Measurements from ENCODE around the gene PPIF. TPM values are rescaled to one million over a fixed set of nuclear protein-coding genes. Genes with fewer than 3 reads are reported as not detected.

PPIF gene
- total RNA-seq, 2 experiments from 2014 or later: 55.7 to 121 TPM

GRCh38 chr10:79345241-79346011 is 1.8 kb upstream of the PPIF start:
- DNase-seq (ENCODE audit: low spot score): no peak
- POLR2A ChIA-PET: interaction anchor here (0.7 to 1.7 kb wide), 4 partner anchors 9 to 64 kb away, joined by 3 to 5 read pairs (median 4); no protein-coding TSS in a partner anchor
- peaks cover 13% of the 10 kb centered on the region for H4K20me1 ChIP-seq (ENCODE audit: insufficient read depth, low read length)

GRCh38 chr10:79346012-79346340 is 1.3 kb upstream of the PPIF start:
- peaks cover 30% of the 10 kb centered on the region for H3K4me1 ChIP-seq (ENCODE audit: insufficient read depth, low read length, poor library complexity, severe bottlenecking)
- POLR2A ChIA-PET: interaction anchor here (1.1 to 1.7 kb wide), 3 partner anchors 9 to 65 kb away, joined by 4 to 5 read pairs (median 4); no protein-coding TSS in a partner anchor
- H2AFZ ChIP-seq (ENCODE audit: low read length): no peak overlapping the region
- H4K20me1 ChIP-seq (ENCODE audit: insufficient read depth, low read length): peaks cover 13% of the 10 kb centered on the region
- no peaks in the 10 kb centered on the region for H3K9me3 ChIP-seq (ENCODE audit: low read length)
- peaks cover 29% of the 10 kb centered on the region for H3K36me3 ChIP-seq (ENCODE audit: insufficient read depth, low read length)
- CTCF ChIA-PET (ENCODE audit: unreplicated experiment): interaction anchor here (0.7 kb wide), 1 partner anchor 24 kb away, joined by 3 read pairs; no protein-coding TSS in a partner anchor
- no peak for TF ChIP-seq EZH2phosphoT487 (IDR thresholded peaks at IDR 0.05; ENCODE audit: borderline replicate concordance, low read depth, low read length)
- TF ChIP-seq, protein P1, sequence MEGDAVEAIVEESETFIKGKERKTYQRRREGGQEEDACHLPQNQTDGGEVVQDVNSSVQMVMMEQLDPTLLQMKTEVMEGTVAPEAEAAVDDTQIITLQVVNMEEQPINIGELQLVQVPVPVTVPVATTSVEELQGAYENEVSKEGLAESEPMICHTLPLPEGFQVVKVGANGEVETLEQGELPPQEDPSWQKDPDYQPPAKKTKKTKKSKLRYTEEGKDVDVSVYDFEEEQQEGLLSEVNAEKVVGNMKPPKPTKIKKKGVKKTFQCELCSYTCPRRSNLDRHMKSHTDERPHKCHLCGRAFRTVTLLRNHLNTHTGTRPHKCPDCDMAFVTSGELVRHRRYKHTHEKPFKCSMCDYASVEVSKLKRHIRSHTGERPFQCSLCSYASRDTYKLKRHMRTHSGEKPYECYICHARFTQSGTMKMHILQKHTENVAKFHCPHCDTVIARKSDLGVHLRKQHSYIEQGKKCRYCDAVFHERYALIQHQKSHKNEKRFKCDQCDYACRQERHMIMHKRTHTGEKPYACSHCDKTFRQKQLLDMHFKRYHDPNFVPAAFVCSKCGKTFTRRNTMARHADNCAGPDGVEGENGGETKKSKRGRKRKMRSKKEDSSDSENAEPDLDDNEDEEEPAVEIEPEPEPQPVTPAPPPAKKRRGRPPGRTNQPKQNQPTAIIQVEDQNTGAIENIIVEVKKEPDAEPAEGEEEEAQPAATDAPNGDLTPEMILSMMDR (conservative IDR thresholded peaks at IDR 0.05; ENCODE audit: low read length): no peak
- H3K4me3 ChIP-seq (ENCODE audit: low read depth, low read length, poor library complexity, severe bottlenecking): no peak overlapping the region
- peaks cover 25% of the 10 kb centered on the region for H3K79me2 ChIP-seq (ENCODE audit: insufficient read depth, low read depth, low read length)
- no peak overlapping the region for H3K4me2 ChIP-seq (ENCODE audit: low read length)
- DNase-seq (ENCODE audit: low spot score): no peak
- H3K9me2 ChIP-seq (ENCODE audit: insufficient read depth, low read length): no peaks in the 10 kb centered on the region
- intact Hi-C loops (cut with micrococcal nuclease; ENCODE audit: unreplicated experiment): loop anchor here (2.0 kb wide), 1 partner anchor 97 kb away; no protein-coding TSS in a partner anchor
- no peak overlapping the region for H3K27ac ChIP-seq (ENCODE audit: low read depth, low read length, poor library complexity, severe bottlenecking)
- no TSS peak for BruUV-seq (replicated peaks)

More at GRCh38 chr10:79345241-79346011, 1.8 kb upstream of the PPIF start:
- Histone ChIP-seq H3K79me2 (ENCODE audit: insufficient read depth, low read depth, low read length) (peaks cover 25% of the 10 kb centered on the region), H3K9me3 (ENCODE audit: low read length) (no peaks in the 10 kb centered on the region), H3K9me2 (ENCODE audit: insufficient read depth, low read length) (no peaks in the 10 kb centered on the region), H3K27ac (ENCODE audit: low read depth, low read length, poor library complexity, severe bottlenecking) (no peak overlapping the region), H2AFZ (ENCODE audit: low read length) (no peak overlapping the region), H3K4me2 (ENCODE audit: low read length) (no peak overlapping the region), H3K4me3 (ENCODE audit: low read depth, low read length, poor library complexity, severe bottlenecking) (no peak overlapping the region), H3K4me1 (ENCODE audit: insufficient read depth, low read length, poor library complexity, severe bottlenecking) (peaks cover 30% of the 10 kb centered on the region), H3K36me3 (ENCODE audit: insufficient read depth, low read length) (peaks cover 23% of the 10 kb centered on the region)
- TF ChIP-seq, protein P1 (conservative IDR thresholded peaks at IDR 0.05; ENCODE audit: low read length): no peak
- TF ChIP-seq EZH2phosphoT487 (IDR thresholded peaks at IDR 0.05; ENCODE audit: borderline replicate concordance, low read depth, low read length): no peak
- CTCF ChIA-PET (ENCODE audit: unreplicated experiment): interaction anchor here (0.8 to 0.9 kb wide), 3 partner anchors 45 to 96 kb away, joined by 3 to 5 read pairs (median 4); no protein-coding TSS in a partner anchor
- no TSS peak for BruUV-seq (replicated peaks)
- intact Hi-C loops (cut with micrococcal nuclease; ENCODE audit: unreplicated experiment): loop anchor here (2.0 kb wide), 1 partner anchor 97 kb away; no protein-coding TSS in a partner anchor
